OCI-LY3 (cell line): ENCODE results near the gene TARS2.

Experiments
- H2AFZ ChIP-seq: fragments of 200-600, 300-600 bp; shearing (Covaris generic); 2 replicates; pipeline ENCODE4 v1.6.0; 2014; ENCODE audit warnings: antibody characterized with exemption, low read depth, low read length
- H3K27ac ChIP-seq: fragments of 200-600, 300-600 bp; sonication (generic); 2 replicates; pipeline ENCODE4 v1.5.1; 2014; ENCODE audit warnings: mild to moderate bottlenecking, low read length, moderate library complexity, mixed read lengths
- H3K27me3 ChIP-seq: fragments of 200-600, 300-600 bp; sonication (generic); 2 replicates; pipeline ENCODE4 v1.6.1; 2014; ENCODE audit warnings: low read depth, low read length, mixed read lengths
- H3K36me3 ChIP-seq: fragments of 200-600, 300-600 bp; sonication (generic); replicated peaks from 2 replicates; pipeline ENCODE3; 2014; ENCODE audit warnings: low read depth, low read length, mixed read lengths
- H3K4me1 ChIP-seq: fragments of 300-600, 200-600 bp; sonication (generic); 2 replicates; pipeline ENCODE4 v1.6.1; 2014; ENCODE audit warnings: low read length, mixed read lengths
- H3K4me2 ChIP-seq: fragments of 200-600, 300-600 bp; sonication (generic); 2 replicates; pipeline ENCODE4 v1.6.1; 2014; ENCODE audit warnings: low read length, mixed read lengths
- H3K4me3 ChIP-seq: fragments of 300-600, 200-600 bp; sonication (generic); 2 replicates; pipeline ENCODE4 v1.5.1; 2014; ENCODE audit warnings: antibody characterized with exemption, mild to moderate bottlenecking, low read length, moderate library complexity
- H3K79me2 ChIP-seq: fragments of 300-600, 200-600 bp; shearing (Covaris generic); 2 replicates; pipeline ENCODE4 v1.6.1; 2014; ENCODE audit warnings: mild to moderate bottlenecking, low read length, mixed read lengths
- H3K9ac ChIP-seq: fragments of 300-600, 200-600 bp; shearing (Covaris generic); 2 replicates; pipeline ENCODE4 v1.6.0; 2014; ENCODE audit warnings: mild to moderate bottlenecking, low read length, moderate library complexity
- H3K9me3 ChIP-seq: fragments of 200-600, 300-600 bp; shearing (Covaris generic); 2 replicates; pipeline ENCODE4 v1.6.1; 2014; ENCODE audit warnings: low read length, mixed read lengths; ENCODE audit not compliant: insufficient read depth
- H4K20me1 ChIP-seq: fragments of 200-600, 300-600 bp; sonication (generic); 2 replicates; pipeline ENCODE4 v1.6.1; 2016; ENCODE audit warnings: low read length, mixed read lengths; ENCODE audit not compliant: insufficient read depth
- CTCF ChIP-seq: fragments of 200-600, 300-600 bp; sonication (generic); IDR thresholded peaks from 2 replicates; pipeline ENCODE4 v1.5.1; 2014; ENCODE audit warnings: antibody characterized with exemption, low read length, low read depth
- EZH2phosphoT487 ChIP-seq: fragments of 200-600 bp; shearing (Covaris generic); IDR thresholded peaks from 2 replicates; pipeline ENCODE4 v1.6.1; 2018; ENCODE audit warnings: antibody characterized with exemption, mixed run types, low read depth

TARS2 gene

GRCh38 chr1:150543500-150544143, 56.4 kb downstream of the TARS2 start:
- Histone ChIP-seq H2AFZ (no peak overlapping the region), H3K36me3 (no peaks in the 10 kb centered on the region), H4K20me1 (no peaks in the 10 kb centered on the region), H3K27me3 (0 out of 2 replicates have a peak, but pooled peaks cover 7% of the 10 kb centered on the region), H3K9ac (no peak overlapping the region), H3K4me1 (peaks cover 3% of the 10 kb centered on the region; the same call in 1 of the 2 replicates), H3K27ac (no peak overlapping the region), H3K4me2 (no peak overlapping the region), H3K79me2 (no peaks in the 10 kb centered on the region), H3K9me3 (no peaks in the 10 kb centered on the region), H3K4me3 (no peak overlapping the region)
- TF ChIP-seq CTCF, result no peak
- TF ChIP-seq EZH2phosphoT487, result no peak

GRCh38 chr1:150544204-150544603, 57.0 kb downstream of the TARS2 start:
- no peak overlapping the region for H3K9ac ChIP-seq
- H3K27ac ChIP-seq, result no peak overlapping the region
- no peaks in the 10 kb centered on the region for H4K20me1 ChIP-seq
- peaks cover 3% of the 10 kb centered on the region; the same call in 1 of the 2 replicates for H3K4me1 ChIP-seq
- no peaks in the 10 kb centered on the region for H3K9me3 ChIP-seq
- H2AFZ ChIP-seq, result no peak overlapping the region
- no peak overlapping the region for H3K4me3 ChIP-seq
- H3K4me2 ChIP-seq, result no peak overlapping the region
- H3K36me3 ChIP-seq, result no peaks in the 10 kb centered on the region
- no peaks in the 10 kb centered on the region for H3K79me2 ChIP-seq
- TF ChIP-seq EZH2phosphoT487, result no peak
- TF ChIP-seq CTCF, result no peak
- 0 out of 2 replicates have a peak, but pooled peaks cover 8% of the 10 kb centered on the region for H3K27me3 ChIP-seq

GRCh38 chr1:150545486-150546032, 58.3 kb downstream of the TARS2 start:
- H3K4me2 ChIP-seq, result no peak overlapping the region

More at GRCh38 chr1:150545486-150546032, 58.3 kb downstream of the TARS2 start:
- Histone ChIP-seq H3K79me2 (no peaks in the 10 kb centered on the region), H3K4me1 (peaks cover 3% of the 10 kb centered on the region; the same call in 1 of the 2 replicates), H3K9ac (no peak overlapping the region), H3K27me3 (peaks cover 18% of the 10 kb centered on the region; the same call in 1 of the 2 replicates), H3K9me3 (no peaks in the 10 kb centered on the region), H4K20me1 (no peaks in the 10 kb centered on the region), H2AFZ (no peak overlapping the region), H3K36me3 (no peaks in the 10 kb centered on the region), H3K27ac (no peak overlapping the region), H3K4me3 (no peak overlapping the region)
- TF ChIP-seq EZH2phosphoT487 (no peak), CTCF (no peak)
